GM12878 (cell line): Measurements from ENCODE around the gene MTSS2. TPM values are rescaled to one million over a fixed set of nuclear protein-coding genes. Genes with fewer than 3 reads are reported as not detected.

Source experiments
- ATAC-seq: fragments of 200-7000 bp; cut with Tn5 transposase; 3 replicates; pipeline ENCODE4 v1.9.1; 2020; ENCODE audit warnings: mild to moderate bottlenecking, moderate library complexity
- BruUV-seq: library from RNA; stranded (reverse); fragments of 400-500 nt; replicated peaks from 2 replicates; lab custom pipeline; 2021; lab: Mats Ljungman, UMichigan
- CTCF ChIA-PET: fragments of 300-600 bp; sonication (Branson Sonifier 250); formaldehyde crosslinking; extraction: SDS; loops from one replicate; lab custom pipeline; 2021; ENCODE audit warnings: inconsistent platforms; lab: Yijun Ruan, JAX
- POLR2A ChIA-PET: fragments of 350-600 bp; formaldehyde crosslinking; extraction: SDS; loops from one replicate; lab custom pipeline; 2021; ENCODE audit warnings: inconsistent platforms; lab: Charles Lee
- RAD21 ChIA-PET: fragments of 300-600 bp; sonication (Branson Sonifier 250); formaldehyde crosslinking; loops from one replicate; lab custom pipeline; 2023; ENCODE audit warnings: antibody characterized with exemption; ENCODE audit not compliant: unreplicated experiment; lab: Charles Lee
- SMC1A ChIA-PET: fragments of 300-600 bp; sonication (Branson Sonifier 250); formaldehyde crosslinking; loops from one replicate; lab custom pipeline; 2023; ENCODE audit not compliant: unreplicated experiment, uncharacterized antibody; lab: Charles Lee
- DNase-seq: peaks from one replicate; pipeline ENCODE4 v3.0.0-alpha.2; 2011; ENCODE audit warnings: low read depth, low spot score
- FAIRE-seq: peaks from 3 replicates; lab custom pipeline; 2011; peaks lifted over from hg19 to GRCh38; lab: Jason Lieb, UNC
- H2AFZ ChIP-seq: 2 replicates; pipeline ENCODE4 v1.6.0; 2011; ENCODE audit warnings: low read depth, low read length, control low read depth; ENCODE audit not compliant: control insufficient read depth
- H3K27ac ChIP-seq: 2 replicates; pipeline ENCODE4 v1.5.1; 2011; ENCODE audit warnings: control low read depth; ENCODE audit not compliant: control insufficient read depth, insufficient read depth
- H3K27me3 ChIP-seq, 2 experiments: replicated peaks in 1 of 2; 2 replicates each; pipeline versions ENCODE4 v1.6.0 to v1.6.1; 2011; ENCODE audit warnings: low read length in 1 of 2; ENCODE audit not compliant: control insufficient read depth in 2 of 2, insufficient read depth in 2 of 2
- H3K36me3 ChIP-seq, 2 experiments: 2 replicates each; pipeline ENCODE4 v1.5.1; 2011; ENCODE audit warnings: low read length in 1 of 2; ENCODE audit not compliant: control insufficient read depth in 2 of 2, insufficient read depth in 2 of 2
- H3K4me1 ChIP-seq: 2 replicates; pipeline ENCODE4 v1.6.1; 2011; ENCODE audit warnings: mild to moderate bottlenecking, low read length, moderate library complexity, mixed read lengths; ENCODE audit not compliant: control insufficient read depth, insufficient read depth
- H3K4me2 ChIP-seq: 2 replicates; pipeline ENCODE4 v1.6.0; 2011; ENCODE audit warnings: control low read depth; ENCODE audit not compliant: control insufficient read depth, insufficient read depth
- H3K4me3 ChIP-seq: fragments of 200-600 bp; sonication (generic); 2 replicates; pipeline ENCODE4 v1.5.1; 2016
- H3K79me2 ChIP-seq: 2 replicates; pipeline ENCODE4 v1.6.0; 2011; ENCODE audit warnings: low read length; ENCODE audit not compliant: control insufficient read depth, insufficient read depth
- H3K9ac ChIP-seq: 2 replicates; pipeline ENCODE4 v1.8.0; 2011; ENCODE audit warnings: low read length, control low read depth, mixed read lengths; ENCODE audit not compliant: control insufficient read depth, insufficient read depth
- H3K9me3 ChIP-seq: replicated peaks from 3 replicates; pipeline ENCODE4 v1.5.1; 2011; ENCODE audit warnings: mild to moderate bottlenecking, low read length; ENCODE audit not compliant: control insufficient read depth, insufficient read depth
- H4K20me1 ChIP-seq: 2 replicates; pipeline ENCODE4 v1.6.0; 2011; ENCODE audit not compliant: control insufficient read depth, insufficient read depth
- ATF2 ChIP-seq: IDR thresholded peaks from 2 replicates; pipeline ENCODE4 v1.6.1; 2012; ENCODE audit warnings: low read length, inconsistent platforms
- BHLHE40 ChIP-seq, 2 experiments: fragments of 450-650 bp in 1 of 2; IDR thresholded peaks; 2 replicates each; pipeline ENCODE4 v1.6.1; 2011 to 2017; ENCODE audit warnings: low read depth in 2 of 2, borderline replicate concordance in 1 of 2, improper control_type of control experiment in 1 of 2, low read length in 1 of 2, mild to moderate bottlenecking in 1 of 2
- CEBPB ChIP-seq, 2 experiments: fragments of 150-350 bp in 1 of 2; IDR thresholded peaks; 2 replicates each; pipeline ENCODE4 v1.6.1; 2012 to 2014; ENCODE audit warnings: low read depth in 2 of 2, low read length in 2 of 2, borderline replicate concordance in 1 of 2, inconsistent platforms in 1 of 2
- EGR1 ChIP-seq, 2 experiments: IDR thresholded peaks; 1 replicate in 1 of 2; 2 replicates in 1 of 2; pipeline ENCODE4 v1.6.1; 2011 to 2012; ENCODE audit warnings: low read depth in 2 of 2, low read length in 2 of 2, borderline replicate concordance in 1 of 2, mild to moderate bottlenecking in 1 of 2, moderate library complexity in 1 of 2
- IRF5 ChIP-seq: fragments of 450-650 bp; IDR thresholded peaks from 2 replicates; pipeline ENCODE4 v1.6.1; 2017; ENCODE audit warnings: borderline replicate concordance
- KLF5 ChIP-seq: fragments of 450-650 bp; IDR thresholded peaks from 2 replicates; pipeline ENCODE4 v1.6.1; 2014; ENCODE audit warnings: mild to moderate bottlenecking; ENCODE audit not compliant: partially characterized antibody
- NFXL1 ChIP-seq: fragments of 450-650 bp; IDR thresholded peaks from 2 replicates; pipeline ENCODE4 v1.6.1; 2017; ENCODE audit warnings: antibody characterized with exemption, mild to moderate bottlenecking, borderline replicate concordance
- SIX5 ChIP-seq: IDR thresholded peaks from 2 replicates; pipeline ENCODE4 v1.6.1; 2011; ENCODE audit warnings: mild to moderate bottlenecking, low read depth, low read length, moderate library complexity; ENCODE audit not compliant: severe bottlenecking
- SMARCA5 ChIP-seq: fragments of 450-650 bp; IDR thresholded peaks from 2 replicates; pipeline ENCODE4 v1.6.1; 2017; ENCODE audit warnings: mild to moderate bottlenecking
- SP1 ChIP-seq: IDR thresholded peaks from one replicate; pipeline ENCODE4 v1.6.1; 2011; ENCODE audit warnings: low read depth, low read length
- TAF1 ChIP-seq: IDR thresholded peaks from 2 replicates; pipeline ENCODE4 v1.6.1; 2011; ENCODE audit warnings: mild to moderate bottlenecking, low read depth, low read length, borderline replicate concordance
- ZBED1 ChIP-seq: IDR thresholded peaks from 2 replicates; pipeline ENCODE4 v1.6.1; 2016; ENCODE audit warnings: borderline replicate concordance
- ZNF687 ChIP-seq: fragments of 450-650 bp; IDR thresholded peaks from 2 replicates; pipeline ENCODE4 v1.6.1; 2017; ENCODE audit warnings: mild to moderate bottlenecking, moderate library complexity
- WGBS: methylation state at CpG from one replicate; pipeline ENCODE4 v1.1.6; 2016; ENCODE audit warnings: low lambda C conversion rate; ENCODE audit not compliant: insufficient replicate concordance, insufficient coverage; ENCODE audit errors: missing lambda C conversion rate; 5-methylcytosine and 5-hydroxymethylcytosine counted together
- in situ Hi-C: fragments of 300-500 bp; cut with MboI; formaldehyde crosslinking; loops from 9 replicates; pipeline ENCODE4 v1.14.3; 2018; ENCODE audit warnings: mixed read lengths
- intact Hi-C: fragments of 100-400 bp; cut with micrococcal nuclease; formaldehyde crosslinking; loops from one replicate; pipeline ENCODE4 v1.14.2; 2022; ENCODE audit not compliant: unreplicated experiment
- polyA plus RNA-seq, 11 experiments: library from polyadenylated mRNA; depleted of rRNA in 4 of 11; unstranded in 6 of 11; stranded (reverse) in 5 of 11; fragments of >200 nt; fragmentation: Nextera tagmentation in 4 of 11; fragmentation: Illumina TruSeq in 1 of 11; extraction: Ambion mirVana in 4 of 11; extraction: Trizol in 1 of 11; gene quantifications; 1 replicate in 1 of 11; 2 replicates in 10 of 11; pipeline versions ENCODE4 v1.2.1 to v1.2.3, GENCODE V29; 2011 to 2016; ENCODE audit warnings: inconsistent platforms in 2 of 11, missing spikeins in 2 of 11, low read depth in 1 of 11
- total RNA-seq, 4 experiments: library from RNA; depleted of rRNA in 3 of 4; stranded (reverse); fragments of >200 nt in 3 of 4; fragmentation: Illumina TruSeq in 1 of 4; extraction: Trizol in 1 of 4; gene quantifications; 2 replicates each; pipeline versions ENCODE4 v1.2.1 to v1.2.3, GENCODE V29; 2013 to 2021

Gene MTSS2
- total and polyA plus RNA-seq, 10 of the 15 experiments (the other 5 are each of a cell fraction or from before 2014, with no cell fraction given): under 0.01 to 0.51 (median 0.14) TPM; not detected in 4

- H3K4me3 ChIP-seq: no peak overlapping the region
- H3K79me2 ChIP-seq: no peaks in the 10 kb centered on the region
- no peak overlapping the region for H2AFZ ChIP-seq
- in situ Hi-C loops: no loop called here
- H3K9me3 ChIP-seq: no peaks in the 10 kb centered on the region
- no peaks in the 10 kb centered on the region for H4K20me1 ChIP-seq
- no peak for ATAC-seq
- POLR2A ChIA-PET: no interaction called here
- no peaks in the 10 kb centered on the region for H3K36me3 ChIP-seq
- 31% methylated on average over 4 of the region's 7 CpGs for WGBS
- intact Hi-C loops: no loop called here
- no TSS peak for BruUV-seq
- H3K4me2 ChIP-seq: no peak overlapping the region
- H3K9ac ChIP-seq: no peak overlapping the region
- no peaks in the 10 kb centered on the region for H3K27me3 ChIP-seq
- H3K4me1 ChIP-seq: no peaks in the 10 kb centered on the region
- no peak for TF ChIP-seq EGR1 (IDR thresholded peaks at IDR 0.05; ENCODE audit: borderline replicate concordance in 1 of 2, low read depth in 2 of 2, low read length in 2 of 2)
- no peak for TF ChIP-seq SP1
- TF ChIP-seq BHLHE40 (IDR thresholded peaks at IDR 0.05; ENCODE audit: borderline replicate concordance in 1 of 2, low read depth in 2 of 2, low read length in 1 of 2): no peak
- TF ChIP-seq SMARCA5: no peak
- TF ChIP-seq ZNF687: no peak
- no peak for TF ChIP-seq ZBED1
- no peak for TF ChIP-seq IRF5
- no peak for TF ChIP-seq SIX5
- TF ChIP-seq ATF2: no peak
- no peak for TF ChIP-seq NFXL1
- no peak for TF ChIP-seq CEBPB (IDR thresholded peaks at IDR 0.05; ENCODE audit: borderline replicate concordance in 1 of 2, low read depth in 2 of 2, low read length in 2 of 2)
- TF ChIP-seq KLF5: no peak
- no peak for TF ChIP-seq TAF1
- TF ChIP-seq, all 136 proteins: peak for 0
- FAIRE-seq: no peak
- ChIA-PET CTCF (no interaction called here), SMC1A (no interaction called here), RAD21 (no interaction called here)
- no peak overlapping the region for H3K27ac ChIP-seq
- DNase-seq: no peak
Observed at GRCh38 chr16:70660672-70661350, 25.0 kb downstream of the MTSS2 start.
